GM19397 (cell line): ENCODE measurements around the gene ZSWIM4.
A peak's percentile ranks its signal among the peaks of the same experiment; 100 is the strongest.

Experiments used
- ATAC-seq: cut with Tn5 transposase; IDR thresholded peaks from one replicate; pipeline ENCODE4 v1.9.1; 2021; ENCODE audit warnings: mild to moderate bottlenecking, moderate library complexity; ENCODE audit not compliant: unreplicated experiment

Gene ZSWIM4

DNA sequence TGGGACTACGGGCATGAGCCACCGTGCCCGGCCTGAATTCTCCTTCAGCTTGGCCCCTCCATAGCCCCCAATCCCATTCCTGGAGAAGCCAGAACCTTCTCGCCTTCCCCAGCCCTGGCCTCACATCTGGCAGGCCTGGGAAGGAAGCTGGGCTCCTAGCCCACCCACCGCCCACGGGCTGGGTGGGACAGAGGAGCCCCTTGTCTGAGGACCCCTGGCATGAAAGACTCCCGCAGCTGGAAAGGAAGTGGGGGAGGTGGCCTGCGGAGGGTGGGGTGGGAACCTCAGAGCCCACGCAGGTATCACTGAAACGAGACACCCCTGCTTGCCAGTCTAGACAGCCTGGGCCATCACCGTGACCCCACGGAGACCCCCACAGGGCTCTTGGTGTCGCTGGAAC is 74.0 kb downstream of the ZSWIM4 start:
- no peak for ATAC-seq

DNA sequence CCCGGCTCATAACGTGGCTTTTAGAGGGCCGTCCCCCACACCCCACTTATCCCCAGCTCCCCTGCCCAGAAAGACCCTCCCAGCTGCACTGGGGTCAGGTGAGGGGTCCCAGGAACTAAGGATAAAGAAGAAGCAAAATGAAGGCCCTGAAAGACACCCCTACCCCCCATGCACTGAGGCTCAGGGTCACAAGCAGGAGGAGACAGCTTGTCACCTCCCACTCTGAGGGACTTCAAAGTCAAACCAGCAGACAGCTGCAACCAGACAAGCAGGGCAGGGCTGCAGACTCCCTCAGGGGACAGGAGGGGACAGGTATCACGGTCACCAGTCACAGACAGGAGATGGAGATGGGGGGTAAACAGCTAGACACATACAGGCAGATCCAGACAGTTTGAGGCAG is 75.6 kb downstream of the ZSWIM4 start:
- ATAC-seq, result no peak

DNA sequence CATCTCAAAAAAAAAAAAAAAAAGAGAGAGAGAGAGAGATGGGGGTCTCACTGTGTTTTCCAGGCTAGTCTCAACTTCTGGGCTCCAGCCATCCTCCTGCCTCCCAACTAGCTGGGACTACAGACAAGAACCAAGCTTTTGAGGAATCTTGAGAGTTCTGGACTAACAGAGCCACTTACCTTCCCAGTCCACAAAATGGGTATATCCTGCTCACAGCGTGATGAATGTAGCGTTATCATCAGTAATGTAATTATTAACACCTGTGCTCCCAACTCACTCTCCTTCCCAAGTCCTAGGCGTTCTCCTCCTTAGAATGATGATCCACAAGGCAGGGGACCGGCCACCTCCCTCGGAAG is 77.1 kb downstream of the ZSWIM4 start:
- no peak for ATAC-seq

DNA sequence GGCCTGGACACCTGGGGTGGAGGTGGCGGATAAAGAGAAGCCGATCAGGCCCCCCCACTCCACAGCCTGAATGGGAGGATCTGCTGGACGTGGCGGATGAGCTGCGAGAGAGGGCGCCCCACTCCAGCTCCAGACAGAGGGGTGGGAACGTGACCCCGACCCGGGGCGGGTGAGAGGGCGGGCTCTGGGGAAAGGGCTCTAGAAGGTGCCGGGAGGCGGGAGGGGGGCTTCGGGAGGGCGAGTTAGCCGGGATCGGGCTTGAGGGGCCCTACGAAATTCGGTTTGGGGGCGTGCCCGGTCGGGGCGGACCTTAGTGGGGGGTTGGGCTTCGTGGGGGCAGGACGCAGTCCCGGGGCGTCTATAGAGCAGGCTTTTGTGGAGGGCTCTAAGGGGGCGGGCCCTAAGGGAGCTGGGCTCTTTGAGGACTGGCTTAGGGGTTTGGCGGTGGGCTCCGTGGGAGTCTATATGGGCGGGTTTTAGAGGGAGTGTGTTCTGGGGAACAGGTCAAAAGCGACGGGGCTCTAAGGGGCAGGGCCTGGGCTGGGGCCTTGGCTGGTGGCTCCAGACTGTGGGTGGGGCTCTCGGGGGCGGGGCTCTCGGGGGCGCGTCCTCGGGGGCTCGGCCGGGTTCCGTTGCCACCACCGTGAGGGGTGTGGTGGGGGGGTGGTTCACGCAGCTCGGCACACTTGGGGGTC is 77.6 kb downstream of the ZSWIM4 start:
- no peak for ATAC-seq

DNA sequence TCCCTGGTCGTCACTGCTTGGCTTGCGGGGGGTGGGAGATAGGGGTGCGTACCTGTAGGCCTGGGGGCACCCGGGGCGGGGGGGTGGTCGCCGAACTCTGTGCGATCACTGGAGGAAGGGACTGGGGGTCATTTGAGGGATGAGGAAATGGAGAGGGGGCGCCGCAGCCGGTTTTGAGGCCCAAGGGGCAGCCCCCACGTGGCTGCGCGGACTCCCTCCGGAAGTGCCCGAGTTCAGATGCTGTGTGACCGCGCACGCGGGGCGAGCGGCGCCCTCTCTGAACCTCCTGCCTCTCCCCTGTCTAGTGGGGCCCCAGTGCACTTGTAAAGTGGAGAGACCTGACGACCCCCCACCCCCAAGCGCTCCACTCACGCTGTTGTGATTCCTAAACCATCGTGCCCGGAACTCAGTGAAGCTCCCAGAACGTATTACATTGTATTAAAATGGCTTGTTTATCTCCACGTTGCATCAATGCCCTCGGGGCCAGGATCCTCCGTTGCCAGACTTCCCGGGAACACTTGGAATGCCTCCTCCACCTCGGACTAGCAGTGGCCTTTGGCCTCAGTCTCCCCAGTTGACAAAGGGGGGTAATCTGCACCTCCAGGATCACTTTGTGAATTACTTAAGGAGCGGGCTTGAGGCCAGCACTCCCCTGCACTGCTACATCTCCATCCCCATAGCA is 78.7 kb downstream of the ZSWIM4 start:
- ATAC-seq, result no peak

DNA sequence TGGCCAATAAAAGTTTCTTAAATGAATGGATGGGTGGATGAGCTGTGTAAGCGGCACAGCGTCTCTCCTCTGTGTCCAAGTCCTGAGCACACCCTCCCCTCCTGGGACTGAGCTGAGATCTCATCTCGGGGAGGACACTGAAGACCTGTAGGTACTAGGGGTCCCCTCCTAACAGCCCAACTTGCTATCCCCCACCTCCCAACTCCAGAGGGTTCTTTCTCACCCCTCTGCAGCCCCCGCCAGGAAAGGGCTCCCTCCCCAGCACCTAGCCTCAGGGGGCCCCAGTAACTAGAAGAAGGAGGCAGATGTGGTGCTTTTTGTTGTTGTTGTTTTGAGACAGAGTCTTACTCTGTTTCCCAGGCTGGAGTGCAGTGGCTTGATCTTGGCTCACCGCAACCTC is 80.6 kb downstream of the ZSWIM4 start:
- no peak for ATAC-seq

DNA sequence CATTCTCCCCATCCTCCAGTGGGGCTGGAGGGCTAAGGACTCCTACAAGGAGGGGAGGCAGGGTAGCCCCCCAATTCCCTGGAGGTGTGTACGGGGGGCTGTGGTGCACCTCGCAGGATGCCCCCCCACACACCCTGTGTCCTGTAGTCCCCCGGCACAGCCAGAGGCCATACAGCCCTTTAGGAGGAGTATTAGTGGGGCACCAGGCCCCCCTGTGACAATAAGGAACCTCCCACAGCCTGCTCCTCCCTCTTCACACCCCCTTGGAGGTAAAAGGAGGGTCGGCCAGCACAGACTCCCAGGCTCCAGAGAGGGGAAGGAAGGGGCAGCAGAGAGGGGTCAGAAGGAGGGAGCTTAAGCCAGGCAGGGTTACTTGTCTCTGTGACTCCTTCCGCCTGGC is 81.6 kb downstream of the ZSWIM4 start, which contains the start of gene NANOS3:
TSS of gene NANOS3 (plus strand) at position 301 of the 400 bp plus-strand sequence. CDS start 115 bp downstream, outside the sequence.
- no peak for ATAC-seq

DNA sequence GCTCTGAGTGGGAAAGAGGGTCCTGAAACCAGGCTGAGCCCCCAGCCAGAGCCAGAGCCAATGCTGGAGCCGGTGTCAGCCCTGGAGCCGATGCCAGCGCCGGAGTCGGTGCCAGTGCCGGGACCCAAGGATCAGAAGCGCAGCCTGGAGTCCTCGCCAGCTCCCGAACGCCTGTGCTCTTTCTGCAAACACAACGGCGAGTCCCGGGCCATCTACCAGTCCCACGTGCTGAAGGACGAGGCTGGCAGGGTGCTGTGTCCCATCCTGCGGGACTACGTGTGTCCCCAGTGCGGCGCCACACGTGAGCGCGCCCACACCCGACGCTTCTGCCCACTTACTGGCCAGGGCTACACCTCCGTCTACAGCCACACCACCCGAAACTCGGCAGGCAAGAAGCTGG is 82.1 kb downstream of the ZSWIM4 start:
- no peak for ATAC-seq

DNA sequence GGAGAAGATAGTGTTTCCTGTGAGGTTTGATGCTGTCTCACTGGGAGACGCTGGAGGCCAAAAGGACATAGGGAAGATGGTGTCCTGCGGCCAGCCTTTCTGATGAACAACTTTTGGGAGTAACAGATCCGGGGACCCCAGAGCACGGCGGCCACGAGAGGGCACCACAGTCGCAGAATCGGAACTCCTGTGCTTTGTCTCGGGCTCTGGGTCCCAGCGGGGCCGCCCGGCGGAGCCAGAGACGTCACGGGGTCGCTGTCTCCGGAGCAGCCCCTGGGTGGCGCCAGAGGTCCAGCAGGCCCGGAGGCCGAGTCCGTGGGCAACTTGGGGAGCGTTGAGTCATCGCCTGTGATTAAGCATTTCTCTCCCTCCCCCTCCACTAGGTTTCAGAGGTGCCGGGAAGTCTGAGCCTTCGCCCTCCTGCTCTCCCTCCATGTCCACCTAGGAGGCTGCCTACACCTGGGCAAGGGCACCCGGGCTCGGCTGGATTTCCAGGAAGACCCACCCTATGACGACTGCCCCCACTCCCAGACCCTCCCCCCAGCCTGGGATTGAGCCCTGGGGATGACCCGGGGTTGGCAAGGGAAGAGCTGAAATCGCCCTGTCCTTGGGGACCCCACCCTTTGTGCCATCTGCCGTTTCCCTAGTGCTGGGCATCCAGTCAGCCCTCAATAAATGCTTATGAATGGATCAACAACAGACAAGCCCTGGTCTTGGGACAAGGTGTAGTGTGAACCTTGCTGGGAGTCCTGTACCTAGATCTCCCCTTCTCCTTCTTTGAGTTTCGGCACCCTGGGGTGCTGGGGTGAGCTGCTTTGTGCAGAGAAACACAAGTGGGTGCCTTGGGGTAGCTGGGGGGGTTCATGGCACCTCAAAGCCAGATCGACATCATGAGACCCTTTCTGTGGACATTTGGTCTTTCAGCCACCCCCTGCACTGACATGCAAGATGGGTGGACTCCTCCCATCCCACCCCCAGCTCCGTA is 85.1 kb downstream of the ZSWIM4 start:
- ATAC-seq, result peak; percentile 85

DNA sequence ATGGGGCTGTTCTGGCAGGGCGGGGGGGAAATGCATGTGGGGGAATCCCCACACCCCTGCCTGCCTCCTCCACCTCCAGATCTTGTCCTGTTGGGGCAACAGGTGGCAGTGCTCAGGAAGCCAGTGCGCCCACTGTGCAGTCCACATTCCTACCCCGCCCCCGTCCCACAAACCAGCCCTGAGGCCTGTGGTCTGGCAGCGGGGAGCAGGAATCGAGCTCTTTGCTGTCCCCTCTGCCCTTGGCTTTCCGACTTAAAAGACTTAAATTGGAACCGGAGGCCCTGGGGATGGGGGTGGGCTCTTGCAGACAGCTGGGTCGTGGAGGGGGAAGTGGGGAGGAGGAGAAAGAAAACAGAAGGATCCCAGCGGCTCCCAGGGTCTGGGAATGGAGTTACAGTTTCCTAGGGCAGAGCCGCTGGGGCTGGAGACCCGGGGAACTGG is 86.0 kb downstream of the ZSWIM4 start:
- no peak for ATAC-seq
